OCI-LY3 (cell line): Measurements from ENCODE around the gene ROBO1.

Experiments
- H2AFZ ChIP-seq: fragments of 200-600, 300-600 bp; shearing (Covaris generic); 2 replicates; pipeline ENCODE4 v1.6.0; 2014; ENCODE audit warnings: antibody characterized with exemption, low read depth, low read length
- H3K27ac ChIP-seq: fragments of 200-600, 300-600 bp; sonication (generic); 2 replicates; pipeline ENCODE4 v1.5.1; 2014; ENCODE audit warnings: mild to moderate bottlenecking, low read length, moderate library complexity, mixed read lengths
- H3K27me3 ChIP-seq: fragments of 200-600, 300-600 bp; sonication (generic); 2 replicates; pipeline ENCODE4 v1.6.1; 2014; ENCODE audit warnings: low read depth, low read length, mixed read lengths
- H3K36me3 ChIP-seq: fragments of 200-600, 300-600 bp; sonication (generic); replicated peaks from 2 replicates; pipeline ENCODE3; 2014; ENCODE audit warnings: low read depth, low read length, mixed read lengths
- H3K4me1 ChIP-seq: fragments of 300-600, 200-600 bp; sonication (generic); 2 replicates; pipeline ENCODE4 v1.6.1; 2014; ENCODE audit warnings: low read length, mixed read lengths
- H3K4me2 ChIP-seq: fragments of 200-600, 300-600 bp; sonication (generic); 2 replicates; pipeline ENCODE4 v1.6.1; 2014; ENCODE audit warnings: low read length, mixed read lengths
- H3K4me3 ChIP-seq: fragments of 300-600, 200-600 bp; sonication (generic); 2 replicates; pipeline ENCODE4 v1.5.1; 2014; ENCODE audit warnings: antibody characterized with exemption, mild to moderate bottlenecking, low read length, moderate library complexity
- H3K79me2 ChIP-seq: fragments of 300-600, 200-600 bp; shearing (Covaris generic); 2 replicates; pipeline ENCODE4 v1.6.1; 2014; ENCODE audit warnings: mild to moderate bottlenecking, low read length, mixed read lengths
- H3K9ac ChIP-seq: fragments of 300-600, 200-600 bp; shearing (Covaris generic); 2 replicates; pipeline ENCODE4 v1.6.0; 2014; ENCODE audit warnings: mild to moderate bottlenecking, low read length, moderate library complexity
- H3K9me3 ChIP-seq: fragments of 200-600, 300-600 bp; shearing (Covaris generic); 2 replicates; pipeline ENCODE4 v1.6.1; 2014; ENCODE audit warnings: low read length, mixed read lengths; ENCODE audit not compliant: insufficient read depth
- H4K20me1 ChIP-seq: fragments of 200-600, 300-600 bp; sonication (generic); 2 replicates; pipeline ENCODE4 v1.6.1; 2016; ENCODE audit warnings: low read length, mixed read lengths; ENCODE audit not compliant: insufficient read depth
- EZH2phosphoT487 ChIP-seq: fragments of 200-600 bp; shearing (Covaris generic); IDR thresholded peaks from 2 replicates; pipeline ENCODE4 v1.6.1; 2018; ENCODE audit warnings: antibody characterized with exemption, mixed run types, low read depth
- TF ChIP-seq, protein P1 (sequence below): fragments of 200-600, 300-600 bp; sonication (generic); IDR thresholded peaks from 2 replicates; pipeline ENCODE4 v1.5.1; 2014; ENCODE audit warnings: antibody characterized with exemption, low read length, low read depth

Gene ROBO1

DNA sequence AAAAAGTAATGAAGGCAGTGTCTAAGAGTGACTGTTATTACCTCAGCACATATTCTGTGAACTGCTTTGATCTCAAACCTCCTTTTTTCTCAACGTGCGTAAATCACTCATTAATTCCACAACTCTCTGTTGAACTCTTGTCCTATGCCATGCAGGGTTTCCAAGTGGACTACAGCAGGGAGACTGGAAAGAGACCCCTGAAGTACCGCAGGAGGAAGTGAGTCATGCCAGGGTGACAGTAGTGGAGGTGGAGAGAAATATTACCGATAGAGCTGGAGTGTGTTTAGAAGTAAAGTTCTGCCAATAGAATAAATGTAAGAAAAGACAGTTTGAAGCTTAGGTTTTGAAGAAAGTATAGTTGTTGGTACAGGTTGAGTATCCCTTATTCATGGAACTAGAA is 908.9 kb downstream of the ROBO1 start:
- Histone ChIP-seq H3K27me3 (no peaks in the 10 kb centered on the region), H2AFZ (no peak overlapping the region), H3K9me3 (no peaks in the 10 kb centered on the region), H3K9ac (no peak overlapping the region), H3K36me3 (no peaks in the 10 kb centered on the region), H3K4me2 (no peak overlapping the region), H3K4me3 (no peak overlapping the region), H3K27ac (no peak overlapping the region), H3K79me2 (no peaks in the 10 kb centered on the region), H3K4me1 (no peaks in the 10 kb centered on the region), H4K20me1 (no peaks in the 10 kb centered on the region)
- TF ChIP-seq EZH2phosphoT487 = no peak
- TF ChIP-seq, protein P1, sequence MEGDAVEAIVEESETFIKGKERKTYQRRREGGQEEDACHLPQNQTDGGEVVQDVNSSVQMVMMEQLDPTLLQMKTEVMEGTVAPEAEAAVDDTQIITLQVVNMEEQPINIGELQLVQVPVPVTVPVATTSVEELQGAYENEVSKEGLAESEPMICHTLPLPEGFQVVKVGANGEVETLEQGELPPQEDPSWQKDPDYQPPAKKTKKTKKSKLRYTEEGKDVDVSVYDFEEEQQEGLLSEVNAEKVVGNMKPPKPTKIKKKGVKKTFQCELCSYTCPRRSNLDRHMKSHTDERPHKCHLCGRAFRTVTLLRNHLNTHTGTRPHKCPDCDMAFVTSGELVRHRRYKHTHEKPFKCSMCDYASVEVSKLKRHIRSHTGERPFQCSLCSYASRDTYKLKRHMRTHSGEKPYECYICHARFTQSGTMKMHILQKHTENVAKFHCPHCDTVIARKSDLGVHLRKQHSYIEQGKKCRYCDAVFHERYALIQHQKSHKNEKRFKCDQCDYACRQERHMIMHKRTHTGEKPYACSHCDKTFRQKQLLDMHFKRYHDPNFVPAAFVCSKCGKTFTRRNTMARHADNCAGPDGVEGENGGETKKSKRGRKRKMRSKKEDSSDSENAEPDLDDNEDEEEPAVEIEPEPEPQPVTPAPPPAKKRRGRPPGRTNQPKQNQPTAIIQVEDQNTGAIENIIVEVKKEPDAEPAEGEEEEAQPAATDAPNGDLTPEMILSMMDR = no peak

DNA sequence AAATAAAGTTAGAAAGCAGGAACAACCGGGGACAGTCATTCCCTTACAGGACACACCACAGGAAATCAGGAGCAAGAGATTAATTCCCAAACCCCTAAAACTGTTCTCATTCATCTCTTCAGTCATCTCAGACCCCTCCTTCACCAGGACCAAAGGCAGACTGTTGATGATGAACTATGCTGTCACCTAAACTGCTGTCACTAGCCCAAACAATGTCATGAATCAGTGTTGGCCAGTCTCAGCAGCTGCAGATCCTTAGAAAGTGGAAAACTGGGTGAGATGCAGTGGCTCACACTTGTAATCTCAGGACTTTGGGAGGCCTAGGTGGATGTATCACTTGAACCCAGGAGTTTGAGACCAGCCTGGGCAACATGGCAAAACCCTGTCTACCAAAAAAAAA is 909.6 kb downstream of the ROBO1 start:
- Histone ChIP-seq H4K20me1 (no peaks in the 10 kb centered on the region), H3K36me3 (no peaks in the 10 kb centered on the region), H3K4me3 (no peak overlapping the region), H2AFZ (no peak overlapping the region), H3K79me2 (no peaks in the 10 kb centered on the region), H3K9me3 (no peaks in the 10 kb centered on the region), H3K9ac (no peak overlapping the region), H3K27ac (no peak overlapping the region), H3K4me1 (no peaks in the 10 kb centered on the region), H3K4me2 (no peak overlapping the region), H3K27me3 (no peaks in the 10 kb centered on the region)
- TF ChIP-seq, protein P1 = no peak
- no peak for TF ChIP-seq EZH2phosphoT487

DNA sequence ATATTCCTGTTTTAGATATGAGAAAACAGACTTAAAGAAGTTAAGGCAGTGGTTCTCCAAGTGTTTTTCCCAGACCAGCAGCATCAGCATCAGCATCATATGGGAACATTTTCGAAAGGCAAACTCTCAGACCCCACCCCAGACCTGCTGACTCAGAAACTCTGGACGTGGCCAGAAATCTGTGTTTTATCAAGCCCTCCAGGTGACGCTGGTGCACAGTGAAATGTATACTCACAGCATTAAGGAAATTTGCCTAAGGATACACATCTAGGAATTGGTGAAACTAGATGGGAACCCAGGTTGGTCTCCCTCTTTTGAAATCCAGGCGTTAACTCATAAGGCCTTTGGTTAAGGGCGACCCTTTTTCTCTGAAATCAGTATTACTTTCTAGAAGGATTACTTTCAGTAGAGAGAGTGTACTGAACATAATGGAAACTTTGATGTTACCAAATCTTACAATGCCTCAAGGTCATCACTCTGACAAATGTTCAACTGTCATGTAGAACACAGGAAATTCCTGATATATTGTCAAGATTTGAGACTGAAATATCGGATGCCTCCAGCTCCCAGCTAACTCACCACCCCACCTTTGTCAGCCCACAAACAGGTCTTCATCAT is 910.2 kb downstream of the ROBO1 start:
- no peaks in the 10 kb centered on the region for H3K79me2 ChIP-seq
- H3K4me2 ChIP-seq = no peak overlapping the region
- H3K9ac ChIP-seq = no peak overlapping the region
- no peak for TF ChIP-seq EZH2phosphoT487
- TF ChIP-seq, protein P1 = peak; percentile 54
- no peaks in the 10 kb centered on the region for H3K36me3 ChIP-seq
- H3K4me1 ChIP-seq = no peaks in the 10 kb centered on the region
- no peak overlapping the region for H3K27ac ChIP-seq
- H2AFZ ChIP-seq = no peak overlapping the region
- no peaks in the 10 kb centered on the region for H3K9me3 ChIP-seq
- no peaks in the 10 kb centered on the region for H3K27me3 ChIP-seq
- H4K20me1 ChIP-seq = no peaks in the 10 kb centered on the region
- H3K4me3 ChIP-seq = no peak overlapping the region

- Histone ChIP-seq H3K4me1 (no peaks in the 10 kb centered on the region), H3K79me2 (no peaks in the 10 kb centered on the region), H3K36me3 (no peaks in the 10 kb centered on the region), H3K27me3 (no peaks in the 10 kb centered on the region), H2AFZ (no peak overlapping the region), H3K27ac (no peak overlapping the region), H3K4me3 (no peak overlapping the region), H3K4me2 (no peak overlapping the region), H4K20me1 (no peaks in the 10 kb centered on the region), H3K9me3 (no peaks in the 10 kb centered on the region), H3K9ac (no peak overlapping the region)
- no peak for TF ChIP-seq EZH2phosphoT487
- TF ChIP-seq, protein P1 = no peak
These were observed 911.6 kb downstream of the ROBO1 start for GRCh38 chr3:78856164-78856563.
